ENCODE data around the gene FSTL5. TPM values are rescaled to one million over a fixed set of nuclear protein-coding genes. Genes with fewer than 3 reads are reported as not detected.

Gene FSTL5
- total and polyA plus RNA-seq, 2 donors (not counting 3 experiments of a cell fraction or from before 2014, with no cell fraction given) = 1.3 to 1.9 TPM

DNA sequence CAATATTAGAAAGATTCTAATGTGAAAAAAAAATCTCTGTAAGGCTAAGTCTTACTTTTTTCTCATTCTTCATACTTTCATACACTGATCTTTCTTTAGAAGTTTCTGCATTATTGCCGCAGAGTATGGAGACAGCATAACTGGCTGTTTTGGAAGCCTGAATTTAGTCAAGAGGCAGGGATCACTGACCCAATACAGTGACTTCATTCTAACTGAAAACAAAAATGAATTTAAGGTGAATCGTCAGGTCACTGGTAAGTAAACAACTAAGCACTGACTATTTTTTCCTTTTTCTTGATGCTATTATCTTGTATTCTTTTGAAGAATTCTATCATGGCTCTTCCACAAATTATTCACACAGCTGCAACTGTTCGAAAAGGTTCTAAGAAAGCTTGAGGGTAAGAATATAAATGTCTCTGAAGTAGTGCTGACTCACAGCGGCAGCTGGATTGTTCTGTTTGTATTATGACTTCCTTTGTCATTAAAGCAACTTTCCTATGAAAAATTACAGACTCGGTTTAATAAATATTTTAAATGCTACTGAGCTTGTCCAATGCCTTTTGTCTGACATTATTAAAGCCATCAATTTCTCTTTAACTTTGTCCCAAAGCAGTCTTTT is 609.3 kb downstream of the FSTL5 start:
- Histone ChIP-seq H3K4me3 (replicated peaks in 1 of 3; ENCODE audit: insufficient read depth in 1 of 3, low read depth in 1 of 3, low read length in 3 of 3) (no peak overlapping the region), H2AFZ (ENCODE audit: low read depth, low read length) (peak overlapping the region; percentile 64), H3K79me2 (ENCODE audit: control insufficient read depth, insufficient read depth, low read length) (no peaks in the 10 kb centered on the region), H3K9me1 (replicated peaks; ENCODE audit: control insufficient read depth, extremely low read depth, insufficient read depth, low read length) (no peaks in the 10 kb centered on the region), H3K4me2 (ENCODE audit: insufficient read depth, low read length) (peak overlapping the region; percentile 89), H4K20me1 (replicated peaks; ENCODE audit: control insufficient read depth, extremely low read depth, insufficient read depth, low read length) (no peaks in the 10 kb centered on the region), H3K36me3 (ENCODE audit: control insufficient read depth in 2 of 2, extremely low read depth in 1 of 2, insufficient read depth in 2 of 2, low read length in 2 of 2) (no peaks in the 10 kb centered on the region), H3K9me3 (replicated peaks; ENCODE audit: control insufficient read depth, insufficient read depth, low read length) (no peaks in the 10 kb centered on the region), H3K9ac (replicated peaks; ENCODE audit: extremely low read depth, insufficient read depth, low read length) (peak overlapping the region; percentile 55), H3K27me3 (ENCODE audit: control insufficient read depth in 2 of 2, insufficient read depth in 2 of 2, low read length in 2 of 2) (no peaks in the 10 kb centered on the region), H3K4me1 (ENCODE audit: control insufficient read depth, extremely low read depth, insufficient read depth, low read length) (peaks cover 23% of the 10 kb centered on the region), H3K27ac (ENCODE audit: insufficient read depth, low read depth, low read length) (peak overlapping the region; percentile 89)
- intact Hi-C loops (cut with micrococcal nuclease) (no loop called here), dilution Hi-C loops (cut with MboI; ENCODE audit: extremely low pct_ligation_motif_present, low sequenced_read_pairs) (no loop called here)
- peak; percentile 66 for TF ChIP-seq FOS (IDR thresholded peaks at IDR 0.05; ENCODE audit: borderline replicate concordance, insufficient read depth, low read length)
- TF ChIP-seq MYC (IDR thresholded peaks at IDR 0.05; ENCODE audit: low read depth, low read length) = no peak
- TF ChIP-seq JUN (IDR thresholded peaks at IDR 0.05; ENCODE audit: borderline replicate concordance, insufficient read depth, insufficient read length, low read depth) = peak; percentile 14
- ChIA-PET CTCF (interaction anchor here (1.0 kb wide), 2 partner anchors 10 to 229 kb away, joined by 3 to 6 read pairs; no protein-coding TSS in a partner anchor), POLR2A (interaction anchor here (0.6 kb wide), 1 partner anchor 51 kb away, joined by 3 read pairs; no protein-coding TSS in a partner anchor)
- FAIRE-seq (peak; percentile 43), DNase-seq (ENCODE audit: low read depth, low spot score) (peak; percentile 82)
- BruUV-seq (replicated peaks) = TSS peak; percentile 62

DNA sequence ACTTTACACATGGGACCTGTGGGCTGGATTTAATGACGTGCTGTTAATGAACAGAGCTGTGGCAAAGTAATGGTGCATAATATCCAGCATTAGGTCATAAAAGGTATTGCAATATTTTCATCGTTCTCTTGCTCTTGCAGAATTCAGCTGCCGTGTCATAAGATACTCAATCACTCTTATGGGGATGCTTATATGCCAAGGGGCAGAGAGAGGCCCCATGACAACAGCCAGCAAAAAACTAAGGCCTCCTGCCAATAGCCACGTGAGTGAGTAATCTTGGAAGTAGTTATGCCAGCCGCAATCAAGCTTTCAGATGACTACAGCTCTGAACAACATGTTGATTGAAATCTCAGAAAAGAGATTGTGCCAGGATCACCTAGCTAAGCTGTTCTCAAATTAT is 616.9 kb downstream of the FSTL5 start:
- no peaks in the 10 kb centered on the region for H3K9me1 ChIP-seq (replicated peaks; ENCODE audit: control insufficient read depth, extremely low read depth, insufficient read depth, low read length)
- intact Hi-C loops (cut with micrococcal nuclease) (no loop called here), dilution Hi-C loops (cut with MboI; ENCODE audit: extremely low pct_ligation_motif_present, low sequenced_read_pairs) (no loop called here)
- H2AFZ ChIP-seq (ENCODE audit: low read depth, low read length) = no peak overlapping the region
- no peak overlapping the region for H3K27ac ChIP-seq (ENCODE audit: insufficient read depth, low read depth, low read length)
- H4K20me1 ChIP-seq (replicated peaks; ENCODE audit: control insufficient read depth, extremely low read depth, insufficient read depth, low read length) = no peaks in the 10 kb centered on the region
- DNase-seq (ENCODE audit: low read depth, low spot score) (no peak), FAIRE-seq (no peak)
- BruUV-seq (replicated peaks) = no TSS peak
- no peak overlapping the region for H3K4me2 ChIP-seq (ENCODE audit: insufficient read depth, low read length)
- POLR2A ChIA-PET = no interaction called here
- H3K79me2 ChIP-seq (ENCODE audit: control insufficient read depth, insufficient read depth, low read length) = no peaks in the 10 kb centered on the region
- H3K4me3 ChIP-seq (replicated peaks in 1 of 3; ENCODE audit: insufficient read depth in 1 of 3, low read depth in 1 of 3, low read length in 3 of 3) = no peak overlapping the region
- no peaks in the 10 kb centered on the region for H3K36me3 ChIP-seq (ENCODE audit: control insufficient read depth in 2 of 2, extremely low read depth in 1 of 2, insufficient read depth in 2 of 2, low read length in 2 of 2)
- H3K9me3 ChIP-seq (replicated peaks; ENCODE audit: control insufficient read depth, insufficient read depth, low read length) = no peaks in the 10 kb centered on the region
- CTCF ChIA-PET = interaction anchor here (0.6 kb wide), 1 partner anchor 9 kb away, joined by 3 read pairs; no protein-coding TSS in a partner anchor
- no peaks in the 10 kb centered on the region for H3K27me3 ChIP-seq (ENCODE audit: control insufficient read depth in 2 of 2, insufficient read depth in 2 of 2, low read length in 2 of 2)
- TF ChIP-seq FOS (IDR thresholded peaks at IDR 0.05; ENCODE audit: borderline replicate concordance, insufficient read depth, low read length) (no peak), EZH2 (IDR thresholded peaks at IDR 0.05; ENCODE audit: borderline replicate concordance, low read depth, low read length, severe bottlenecking) (no peak), POLR2A (IDR thresholded peaks at IDR 0.05; ENCODE audit: low read depth, low read length) (no peak), JUN (IDR thresholded peaks at IDR 0.05; ENCODE audit: borderline replicate concordance, insufficient read depth, insufficient read length, low read depth) (no peak), MYC (IDR thresholded peaks at IDR 0.05; ENCODE audit: low read depth, low read length) (no peak), POLR2AphosphoS5 (IDR thresholded peaks at IDR 0.05; ENCODE audit: insufficient read depth, low read depth, low read length) (no peak), GATA2 (IDR thresholded peaks at IDR 0.05; ENCODE audit: insufficient read depth, insufficient read length, low read depth, low read length) (no peak)
- TF ChIP-seq, protein P1, sequence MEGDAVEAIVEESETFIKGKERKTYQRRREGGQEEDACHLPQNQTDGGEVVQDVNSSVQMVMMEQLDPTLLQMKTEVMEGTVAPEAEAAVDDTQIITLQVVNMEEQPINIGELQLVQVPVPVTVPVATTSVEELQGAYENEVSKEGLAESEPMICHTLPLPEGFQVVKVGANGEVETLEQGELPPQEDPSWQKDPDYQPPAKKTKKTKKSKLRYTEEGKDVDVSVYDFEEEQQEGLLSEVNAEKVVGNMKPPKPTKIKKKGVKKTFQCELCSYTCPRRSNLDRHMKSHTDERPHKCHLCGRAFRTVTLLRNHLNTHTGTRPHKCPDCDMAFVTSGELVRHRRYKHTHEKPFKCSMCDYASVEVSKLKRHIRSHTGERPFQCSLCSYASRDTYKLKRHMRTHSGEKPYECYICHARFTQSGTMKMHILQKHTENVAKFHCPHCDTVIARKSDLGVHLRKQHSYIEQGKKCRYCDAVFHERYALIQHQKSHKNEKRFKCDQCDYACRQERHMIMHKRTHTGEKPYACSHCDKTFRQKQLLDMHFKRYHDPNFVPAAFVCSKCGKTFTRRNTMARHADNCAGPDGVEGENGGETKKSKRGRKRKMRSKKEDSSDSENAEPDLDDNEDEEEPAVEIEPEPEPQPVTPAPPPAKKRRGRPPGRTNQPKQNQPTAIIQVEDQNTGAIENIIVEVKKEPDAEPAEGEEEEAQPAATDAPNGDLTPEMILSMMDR (IDR thresholded peaks at IDR 0.05; ENCODE audit: extremely low read depth in 1 of 2, insufficient read depth in 1 of 2, low read depth in 1 of 2, low read length in 2 of 2) = no peak
- TF ChIP-seq, protein P2, sequence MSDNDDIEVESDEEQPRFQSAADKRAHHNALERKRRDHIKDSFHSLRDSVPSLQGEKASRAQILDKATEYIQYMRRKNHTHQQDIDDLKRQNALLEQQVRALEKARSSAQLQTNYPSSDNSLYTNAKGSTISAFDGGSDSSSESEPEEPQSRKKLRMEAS (IDR thresholded peaks at IDR 0.05; ENCODE audit: insufficient read depth, insufficient read length) = no peak
- no peak overlapping the region for H3K9ac ChIP-seq (replicated peaks; ENCODE audit: extremely low read depth, insufficient read depth, low read length)
- H3K4me1 ChIP-seq (ENCODE audit: control insufficient read depth, extremely low read depth, insufficient read depth, low read length) = no peaks in the 10 kb centered on the region

All from endothelial cell of umbilical vein (primary cell).